ENCODE results near the gene C12orf57.

The C12orf57 gene

GRCh38 chr12:6980740-6981139 lies 36.9 kb downstream of the C12orf57 start:
- peaks cover 12% of the 10 kb centered on the region for H3K36me3 ChIP-seq (ENCODE audit: control insufficient read depth, insufficient read depth, low read length)
- no peaks in the 10 kb centered on the region for H3K27me3 ChIP-seq (ENCODE audit: control insufficient read depth, insufficient read depth, low read length)
- peaks cover 35% of the 10 kb centered on the region for H3K4me1 ChIP-seq (ENCODE audit: control insufficient read depth, insufficient read depth, low read length)

DNA sequence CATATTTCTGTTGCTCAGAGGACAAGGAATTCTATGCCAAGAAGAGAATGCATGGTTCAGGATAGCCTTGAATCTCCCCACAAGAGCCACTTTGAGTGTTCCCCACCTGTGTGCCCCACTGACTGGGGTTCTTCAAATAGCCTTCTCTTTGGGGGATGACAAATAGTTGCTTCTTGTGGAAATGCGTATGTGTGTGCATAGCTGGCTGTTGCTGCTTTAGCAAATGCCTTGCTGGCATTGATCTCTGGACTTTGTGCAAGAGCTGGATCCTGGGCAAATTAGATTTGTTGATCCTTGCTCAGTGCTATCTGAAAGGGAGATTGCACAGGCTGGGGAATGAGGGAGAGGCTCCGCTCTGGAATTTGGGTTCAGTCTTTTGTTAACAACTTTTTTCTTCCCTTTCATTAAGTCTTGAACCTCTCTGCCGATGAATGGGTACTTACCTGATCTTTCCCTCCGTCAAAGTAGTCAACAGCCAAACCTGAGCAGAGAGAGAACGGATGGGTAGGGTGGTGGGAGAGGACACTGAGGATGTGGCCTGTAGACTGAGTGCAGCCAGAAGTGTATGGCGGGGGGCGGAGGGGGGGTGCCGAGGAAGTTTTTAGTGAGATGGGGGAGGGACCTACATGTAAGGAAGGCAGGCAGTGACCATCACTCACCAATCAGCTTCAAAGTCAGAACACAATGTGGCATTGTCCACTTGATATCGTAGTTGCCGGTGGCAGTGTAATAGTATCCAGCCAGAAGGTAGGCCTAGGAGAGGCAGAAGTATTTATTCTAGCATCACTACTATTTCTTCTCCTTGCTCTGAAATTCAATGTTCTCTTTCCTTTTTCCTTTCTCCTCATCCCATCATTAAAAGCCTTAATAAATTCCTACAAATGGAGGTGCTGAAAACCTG lies 37.6 kb downstream of the C12orf57 start:
- Histone ChIP-seq H3K9ac (ENCODE audit: low read length) (no peak overlapping the region), H3K9me3 (ENCODE audit: control insufficient read depth, low read length) (no peaks in the 10 kb centered on the region), H3K36me3 (ENCODE audit: control insufficient read depth, insufficient read depth, low read length) (peaks cover 8% of the 10 kb centered on the region), H3K4me3 (ENCODE audit: low read length) (peak overlapping the region; percentile 20), H3K4me1 (ENCODE audit: control insufficient read depth, insufficient read depth, low read length) (peaks cover 35% of the 10 kb centered on the region), H3K27me3 (ENCODE audit: control insufficient read depth, insufficient read depth, low read length) (no peaks in the 10 kb centered on the region)

More at GRCh38 chr12:6980740-6981139, 36.9 kb downstream of the C12orf57 start:
- peak overlapping the region; percentile 20 for H3K4me3 ChIP-seq (ENCODE audit: low read length)
- no peak overlapping the region for H3K9ac ChIP-seq (ENCODE audit: low read length)
- H3K9me3 ChIP-seq (ENCODE audit: control insufficient read depth, low read length), result no peaks in the 10 kb centered on the region

DNA sequence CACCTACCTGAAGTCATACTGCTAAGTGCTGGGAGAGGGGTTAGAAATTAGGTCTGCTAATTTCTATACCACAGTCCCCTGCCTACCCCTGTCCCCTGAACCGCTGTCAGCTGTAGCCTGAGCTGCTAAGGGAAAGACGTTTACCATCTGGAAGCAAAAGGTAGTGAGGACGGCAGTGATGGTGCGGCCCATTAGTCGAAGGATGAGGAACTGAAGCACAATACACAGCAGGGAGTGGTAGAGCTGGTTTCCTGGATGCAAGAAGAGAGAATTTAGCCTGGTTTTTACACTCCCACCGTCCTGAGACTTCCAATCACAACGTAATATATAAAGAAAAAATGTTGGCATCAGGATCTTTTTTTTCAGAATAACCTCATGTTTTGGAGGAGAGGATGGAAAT lies 38.7 kb downstream of the C12orf57 start:
- Histone ChIP-seq H3K27me3 (ENCODE audit: control insufficient read depth, insufficient read depth, low read length) (no peaks in the 10 kb centered on the region), H3K4me3 (ENCODE audit: low read length) (no peak overlapping the region), H3K9ac (ENCODE audit: low read length) (no peak overlapping the region), H3K4me1 (ENCODE audit: control insufficient read depth, insufficient read depth, low read length) (peaks cover 35% of the 10 kb centered on the region), H3K9me3 (ENCODE audit: control insufficient read depth, low read length) (no peaks in the 10 kb centered on the region), H3K36me3 (ENCODE audit: control insufficient read depth, insufficient read depth, low read length) (no peaks in the 10 kb centered on the region)

GRCh38 chr12:6987956-6988553 lies 44.2 kb downstream of the C12orf57 start:
- Histone ChIP-seq H3K36me3 (ENCODE audit: control insufficient read depth, insufficient read depth, low read length) (no peaks in the 10 kb centered on the region), H3K9ac (ENCODE audit: low read length) (peak overlapping the region; percentile 5), H3K27me3 (ENCODE audit: control insufficient read depth, insufficient read depth, low read length) (no peaks in the 10 kb centered on the region), H3K4me3 (ENCODE audit: low read length) (no peak overlapping the region), H3K4me1 (ENCODE audit: control insufficient read depth, insufficient read depth, low read length) (peaks cover 17% of the 10 kb centered on the region), H3K9me3 (ENCODE audit: control insufficient read depth, low read length) (no peaks in the 10 kb centered on the region)

All from mucosa of stomach (tissue), 1 donor.